Suprapubic skin (tissue), 4 donors: ENCODE measurements around the gene LRP6. TPM values are rescaled to one million over a fixed set of nuclear protein-coding genes. Genes with fewer than 3 reads are reported as not detected.

Source experiments
- DNase-seq, 2 donors: peaks; one replicate each; pipeline ENCODE4 v3.0.0-alpha.2; 2019; ENCODE audit warnings: low spot score in 2 of 2
- H3K27ac ChIP-seq: fragments of 200-600 bp; sonication (generic); one replicate; pipeline ENCODE4 v1.5.1; 2019
- H3K27me3 ChIP-seq: fragments of 200-600 bp; sonication (generic); one replicate; pipeline ENCODE4 v1.5.1; 2019
- H3K36me3 ChIP-seq: fragments of 200-600 bp; sonication (generic); one replicate; pipeline ENCODE4 v1.5.1; 2019
- H3K4me1 ChIP-seq: fragments of 200-600 bp; sonication (generic); one replicate; pipeline ENCODE4 v1.5.1; 2019
- H3K4me3 ChIP-seq: fragments of 200-600 bp; sonication (generic); one replicate; pipeline ENCODE4 v1.5.1; 2019; ENCODE audit warnings: mild to moderate bottlenecking
- H3K9me3 ChIP-seq: fragments of 200-600 bp; sonication (generic); one replicate; pipeline ENCODE4 v1.5.1; 2019
- EP300 ChIP-seq: sonication (generic); formaldehyde crosslinking; IDR thresholded peaks from one replicate; pipeline ENCODE4 v1.6.1; 2017; ENCODE audit warnings: antibody characterized with exemption
- POLR2A ChIP-seq, 2 donors: fragments of 450-650 bp; IDR thresholded peaks; one replicate each; pipeline ENCODE4 v1.6.1; 2017; ENCODE audit warnings: antibody characterized with exemption in 2 of 2, mild to moderate bottlenecking in 2 of 2, moderate library complexity in 2 of 2
- POLR2AphosphoS5 ChIP-seq, 3 donors: sonication (generic); formaldehyde crosslinking; IDR thresholded peaks; one replicate each; pipeline ENCODE4 v1.6.1; 2017; ENCODE audit warnings: antibody characterized with exemption in 3 of 3
- WGBS: methylation state at CpG from one replicate; pipeline ENCODE4 v1.1.5; 2018; 5-methylcytosine and 5-hydroxymethylcytosine counted together
- total RNA-seq, 4 donors: library from RNA; depleted of rRNA; stranded (reverse); fragments of >200 nt; gene quantifications; one replicate each; pipeline ENCODE4 v1.1.0, GENCODE V29; 2016
- TF ChIP-seq, protein P1 (sequence below), 2 donors: fragments of 200-600 bp in 1 of 2; fragments of 450-650 bp in 1 of 2; sonication (generic) in 1 of 2; IDR thresholded peaks; one replicate each; pipeline ENCODE4 v1.5.1; 2016 to 2019; ENCODE audit warnings: antibody characterized with exemption in 2 of 2, mild to moderate bottlenecking in 1 of 2, moderate library complexity in 1 of 2

The LRP6 gene
- total RNA-seq, 4 donors from 2014 or later, result 13.3 to 39.9 (median 33.9) TPM

DNA sequence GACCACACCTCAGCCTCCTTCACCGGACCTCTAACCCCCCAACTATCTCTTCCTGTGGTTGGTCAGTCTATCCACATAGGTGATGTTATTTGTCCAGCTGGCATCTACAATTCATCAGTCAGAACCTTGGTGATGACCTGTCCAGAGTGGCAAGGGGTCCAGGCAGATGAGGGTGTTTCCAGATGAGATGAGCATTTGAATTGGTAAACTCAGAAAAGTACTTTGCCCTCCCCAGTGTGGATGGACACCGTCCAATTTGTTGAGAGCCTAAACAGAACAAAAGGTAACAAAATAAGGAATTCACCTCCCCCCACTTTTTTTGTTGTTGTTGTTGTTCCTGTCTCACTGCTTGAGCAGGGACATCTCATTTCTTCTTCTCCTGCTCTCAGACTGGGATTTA, 34.3 kb upstream of the LRP6 start:
- WGBS, result 95% methylated on average over 2 of the region's 2 CpGs
- Histone ChIP-seq H3K27me3 (no peaks in the 10 kb centered on the region), H3K4me1 (no peaks in the 10 kb centered on the region), H3K36me3 (no peaks in the 10 kb centered on the region), H3K4me3 (no peak overlapping the region), H3K9me3 (no peaks in the 10 kb centered on the region), H3K27ac (no peak overlapping the region)
- TF ChIP-seq EP300 (no peak), POLR2A (IDR thresholded peaks at IDR 0.05) (no peak), POLR2AphosphoS5 (IDR thresholded peaks at IDR 0.05) (no peak)
- TF ChIP-seq, protein P1, sequence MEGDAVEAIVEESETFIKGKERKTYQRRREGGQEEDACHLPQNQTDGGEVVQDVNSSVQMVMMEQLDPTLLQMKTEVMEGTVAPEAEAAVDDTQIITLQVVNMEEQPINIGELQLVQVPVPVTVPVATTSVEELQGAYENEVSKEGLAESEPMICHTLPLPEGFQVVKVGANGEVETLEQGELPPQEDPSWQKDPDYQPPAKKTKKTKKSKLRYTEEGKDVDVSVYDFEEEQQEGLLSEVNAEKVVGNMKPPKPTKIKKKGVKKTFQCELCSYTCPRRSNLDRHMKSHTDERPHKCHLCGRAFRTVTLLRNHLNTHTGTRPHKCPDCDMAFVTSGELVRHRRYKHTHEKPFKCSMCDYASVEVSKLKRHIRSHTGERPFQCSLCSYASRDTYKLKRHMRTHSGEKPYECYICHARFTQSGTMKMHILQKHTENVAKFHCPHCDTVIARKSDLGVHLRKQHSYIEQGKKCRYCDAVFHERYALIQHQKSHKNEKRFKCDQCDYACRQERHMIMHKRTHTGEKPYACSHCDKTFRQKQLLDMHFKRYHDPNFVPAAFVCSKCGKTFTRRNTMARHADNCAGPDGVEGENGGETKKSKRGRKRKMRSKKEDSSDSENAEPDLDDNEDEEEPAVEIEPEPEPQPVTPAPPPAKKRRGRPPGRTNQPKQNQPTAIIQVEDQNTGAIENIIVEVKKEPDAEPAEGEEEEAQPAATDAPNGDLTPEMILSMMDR (IDR thresholded peaks at IDR 0.05), result no peak
- no peak for DNase-seq

GRCh38 chr12:12297201-12297830, 30.5 kb upstream of the LRP6 start:
- 72% methylated on average over 8 of the region's 8 CpGs for WGBS
- H3K4me3 ChIP-seq, result no peak overlapping the region
- no peaks in the 10 kb centered on the region for H3K36me3 ChIP-seq
- no peaks in the 10 kb centered on the region for H3K4me1 ChIP-seq
- no peak overlapping the region for H3K27ac ChIP-seq
- no peaks in the 10 kb centered on the region for H3K27me3 ChIP-seq
- TF ChIP-seq, protein P1 (IDR thresholded peaks at IDR 0.05), result no peak
- TF ChIP-seq EP300 (no peak), POLR2A (IDR thresholded peaks at IDR 0.05) (no peak), POLR2AphosphoS5 (IDR thresholded peaks at IDR 0.05) (no peak)
- no peaks in the 10 kb centered on the region for H3K9me3 ChIP-seq
- no peak for DNase-seq

GRCh38 chr12:12294215-12295005, 27.6 kb upstream of the LRP6 start:
- WGBS, result 75% methylated on average over 5 of the region's 5 CpGs
- no peak for DNase-seq
- Histone ChIP-seq H3K27ac (no peak overlapping the region), H3K4me1 (no peaks in the 10 kb centered on the region), H3K9me3 (no peaks in the 10 kb centered on the region), H3K36me3 (no peaks in the 10 kb centered on the region), H3K4me3 (no peak overlapping the region), H3K27me3 (no peaks in the 10 kb centered on the region)
- TF ChIP-seq EP300 (no peak), POLR2AphosphoS5 (IDR thresholded peaks at IDR 0.05) (no peak), POLR2A (IDR thresholded peaks at IDR 0.05) (no peak)
- TF ChIP-seq, protein P1 (IDR thresholded peaks at IDR 0.05), result no peak

DNA sequence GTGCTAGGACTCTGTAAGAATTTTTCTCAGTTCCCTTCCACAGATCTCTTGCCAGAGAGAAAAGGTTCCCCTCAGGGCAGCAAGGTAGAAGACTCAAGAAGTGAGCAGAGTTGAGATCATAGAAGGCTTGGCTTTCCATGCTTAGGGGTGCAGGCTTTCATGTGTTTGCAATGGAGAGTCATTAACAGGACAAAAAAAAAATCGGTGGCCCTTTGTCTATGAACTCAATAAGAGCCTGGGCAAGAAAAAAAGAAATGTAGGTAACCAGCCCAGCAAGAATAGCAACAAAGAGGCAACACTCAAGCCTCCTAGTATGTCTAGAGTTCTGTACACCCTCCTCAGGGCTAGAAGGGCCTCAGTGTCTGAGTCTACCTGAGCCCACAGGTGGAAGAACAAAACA, 23.4 kb upstream of the LRP6 start:
- H3K4me3 ChIP-seq, result no peak overlapping the region
- no peaks in the 10 kb centered on the region for H3K36me3 ChIP-seq
- DNase-seq, result no peak
- 57% methylated on average over 1 of the region's 1 CpG for WGBS
- H3K27me3 ChIP-seq, result no peaks in the 10 kb centered on the region
- H3K4me1 ChIP-seq, result no peaks in the 10 kb centered on the region
- H3K27ac ChIP-seq, result no peak overlapping the region
- H3K9me3 ChIP-seq, result no peaks in the 10 kb centered on the region
- no peak for TF ChIP-seq POLR2A (IDR thresholded peaks at IDR 0.05)
- no peak for TF ChIP-seq POLR2AphosphoS5 (IDR thresholded peaks at IDR 0.05)
- no peak for TF ChIP-seq EP300
- TF ChIP-seq, protein P1 (IDR thresholded peaks at IDR 0.05), result no peak

GRCh38 chr12:12286441-12286840, 19.6 kb upstream of the LRP6 start:
- 92% methylated on average over 5 of the region's 5 CpGs for WGBS
- no peaks in the 10 kb centered on the region for H3K9me3 ChIP-seq
- H3K27ac ChIP-seq, result no peak overlapping the region
- H3K36me3 ChIP-seq, result no peaks in the 10 kb centered on the region
- no peaks in the 10 kb centered on the region for H3K27me3 ChIP-seq
- DNase-seq, result no peak
- peaks cover 20% of the 10 kb centered on the region for H3K4me1 ChIP-seq
- H3K4me3 ChIP-seq, result no peak overlapping the region
- TF ChIP-seq POLR2A (IDR thresholded peaks at IDR 0.05) (no peak), EP300 (no peak), POLR2AphosphoS5 (IDR thresholded peaks at IDR 0.05) (no peak)
- TF ChIP-seq, protein P1 (IDR thresholded peaks at IDR 0.05), result no peak
